HepG2 (cell line): ENCODE results near the gene RBP4. TPM values are rescaled to one million over a fixed set of nuclear protein-coding genes. Genes with fewer than 3 reads are reported as not detected.

ENCODE experiments used
- ATAC-seq: fragments of 200-7000 bp; cut with Tn5 transposase; 3 replicates; pipeline ENCODE4 v1.9.1; 2020; ENCODE audit warnings: mild to moderate bottlenecking, moderate library complexity
- BruUV-seq: library from RNA; stranded (reverse); fragments of 400-500 nt; replicated peaks from 2 replicates; lab custom pipeline; 2021; lab: Mats Ljungman, UMichigan
- CTCF ChIA-PET: fragments of 300-600 bp; formaldehyde crosslinking; extraction: SDS; loops from one replicate; lab custom pipeline; 2021; ENCODE audit warnings: low total read pairs, inconsistent platforms, low intra/inter-chr PET ratio; lab: Yijun Ruan, JAX
- POLR2A ChIA-PET: fragments of 350-600 bp; sonication (Branson Sonifier 250); formaldehyde crosslinking; loops from one replicate; lab custom pipeline; 2020; ENCODE audit warnings: antibody characterized with exemption, inconsistent platforms; lab: Yijun Ruan, JAX
- DNase-seq: peaks from one replicate; pipeline ENCODE4 v3.0.0-alpha.2; 2015; ENCODE audit warnings: low spot score
- FAIRE-seq: peaks from 3 replicates; lab custom pipeline; 2011; peaks lifted over from hg19 to GRCh38; lab: Jason Lieb, UNC
- H2AFZ ChIP-seq: one replicate; pipeline ENCODE4 v1.6.1; 2011; ENCODE audit warnings: low read length, inconsistent platforms
- H3K27ac ChIP-seq: fragments of 300-600 bp; 3 replicates; pipeline ENCODE4 v1.8.0; 2011; ENCODE audit warnings: mixed run types, mild to moderate bottlenecking, mixed read lengths, low read length, inconsistent platforms; ENCODE audit not compliant: insufficient read depth; ENCODE audit errors: extremely low read length
- H3K27me3 ChIP-seq, 2 experiments: fragments of 200-600 bp in 1 of 2; 2 replicates in 1 of 2; 3 replicates in 1 of 2; pipeline versions ENCODE4 v1.6.0 to v1.8.0; 2011; ENCODE audit warnings: low read length in 2 of 2, mild to moderate bottlenecking in 2 of 2, moderate library complexity in 2 of 2, inconsistent platforms in 1 of 2; ENCODE audit not compliant: insufficient read depth in 2 of 2, control insufficient read depth in 1 of 2
- H3K36me3 ChIP-seq, 2 experiments: fragments of 200-600 bp in 1 of 2; replicated peaks in 1 of 2; 2 replicates in 1 of 2; 3 replicates in 1 of 2; pipeline versions ENCODE4 v1.5.1 to v1.8.0; 2011; ENCODE audit warnings: low read length in 2 of 2, inconsistent platforms in 1 of 2; ENCODE audit not compliant: insufficient read depth in 2 of 2, control insufficient read depth in 1 of 2
- H3K4me1 ChIP-seq: 2 replicates; pipeline ENCODE4 v1.5.1; 2012; ENCODE audit warnings: low read length, inconsistent platforms; ENCODE audit not compliant: insufficient read depth
- H3K4me2 ChIP-seq: 2 replicates; pipeline ENCODE4 v1.6.0; 2011; ENCODE audit warnings: low read depth, low read length, inconsistent platforms
- H3K4me3 ChIP-seq, 3 experiments: fragments of 200-600 bp in 1 of 3; sonication (generic), shearing (Covaris generic) in 1 of 3; replicated peaks in 1 of 3; 2 replicates each; pipeline ENCODE4 v1.5.1; 2011 to 2016; ENCODE audit warnings: low read length in 3 of 3, inconsistent platforms in 2 of 3, low read depth in 2 of 3, mild to moderate bottlenecking in 2 of 3, control low read depth in 1 of 3, mixed read lengths in 1 of 3; ENCODE audit not compliant: insufficient read depth in 1 of 3
- H3K79me2 ChIP-seq: one replicate; pipeline ENCODE4 v1.6.1; 2011; ENCODE audit warnings: low read length, inconsistent platforms; ENCODE audit not compliant: insufficient read depth
- H3K9ac ChIP-seq: 2 replicates; pipeline ENCODE4 v1.6.0; 2011; ENCODE audit warnings: mild to moderate bottlenecking, low read depth, low read length, inconsistent platforms; ENCODE audit not compliant: insufficient read depth
- H3K9me3 ChIP-seq: 2 replicates; pipeline ENCODE4 v1.5.1; 2012; ENCODE audit warnings: mild to moderate bottlenecking, low read length
- H4K20me1 ChIP-seq: 2 replicates; pipeline ENCODE4 v1.6.0; 2011; ENCODE audit warnings: inconsistent platforms, mild to moderate bottlenecking, low read length, moderate library complexity; ENCODE audit not compliant: insufficient read depth
- ATF6 ChIP-seq: sonication (generic); formaldehyde crosslinking; conservative IDR thresholded peaks from 2 replicates; pipeline ENCODE4 v1.4.0; 2020; ENCODE audit warnings: missing genetic modification reagents
- CEBPG ChIP-seq: IDR thresholded peaks from 2 replicates; pipeline ENCODE4 v1.6.1; 2016
- HMG20B ChIP-seq: conservative IDR thresholded peaks from 2 replicates; pipeline ENCODE4 v1.6.1; 2016; ENCODE audit warnings: missing genetic modification reagents, missing compliant biosample characterization
- HNRNPL ChIP-seq: fragments of 200-400 bp; formaldehyde crosslinking; IDR thresholded peaks from 2 replicates; pipeline ENCODE4 v1.6.1; 2017; ENCODE audit warnings: mild to moderate bottlenecking, low read depth, low read length
- IKZF5 ChIP-seq: IDR thresholded peaks from 2 replicates; pipeline ENCODE4 v1.6.1; 2018; ENCODE audit warnings: missing genetic modification reagents, mild to moderate bottlenecking, missing compliant biosample characterization
- KLF6 ChIP-seq: IDR thresholded peaks from 2 replicates; pipeline ENCODE4 v1.8.0; 2016; ENCODE audit warnings: missing biosample characterization, missing genetic modification reagents
- MAFK ChIP-seq, 2 experiments: IDR thresholded peaks in 1 of 2; conservative IDR thresholded peaks in 1 of 2; 2 replicates each; pipeline ENCODE4 v1.6.1; 2011; ENCODE audit warnings: improper control_type of control experiment in 2 of 2, low read length in 2 of 2
- RBM39 ChIP-seq: fragments of 200-400 bp; formaldehyde crosslinking; IDR thresholded peaks from one replicate; pipeline ENCODE4 v1.6.1; 2018; ENCODE audit warnings: antibody characterized with exemption, mild to moderate bottlenecking, low read depth, low read length; ENCODE audit not compliant: poor library complexity, severe bottlenecking
- RNF2 ChIP-seq: fragments of 450-650 bp; conservative IDR thresholded peaks from 2 replicates; pipeline ENCODE4 v1.6.1; 2016; ENCODE audit warnings: low read depth
- SIX4 ChIP-seq: sonication (generic); formaldehyde crosslinking; IDR thresholded peaks from 2 replicates; pipeline ENCODE4 v1.4.0; 2020; ENCODE audit warnings: missing genetic modification reagents
- ZNF18 ChIP-seq: sonication (generic); formaldehyde crosslinking; IDR thresholded peaks from 2 replicates; pipeline ENCODE4 v1.8.0; 2022; ENCODE audit warnings: mild to moderate bottlenecking, missing genetic modification reagents; ENCODE audit not compliant: insufficient replicate concordance
- ZNF326 ChIP-seq: sonication (generic); formaldehyde crosslinking; IDR thresholded peaks from 2 replicates; pipeline ENCODE4 v1.4.0; 2020; ENCODE audit warnings: missing genetic modification reagents, borderline replicate concordance
- ZNF609 ChIP-seq: sonication (generic); formaldehyde crosslinking; IDR thresholded peaks from 2 replicates; pipeline ENCODE4 v1.4.0; 2020; ENCODE audit warnings: mild to moderate bottlenecking, missing genetic modification reagents, borderline replicate concordance
- ZNF629 ChIP-seq: sonication (generic); formaldehyde crosslinking; conservative IDR thresholded peaks from 2 replicates; pipeline ENCODE4 v1.5.0; 2020; ENCODE audit warnings: missing genetic modification reagents
- ZNF644 ChIP-seq: IDR thresholded peaks from 2 replicates; pipeline ENCODE4 v1.6.1; 2016; ENCODE audit warnings: low read depth
- ZNF891 ChIP-seq: sonication (generic); formaldehyde crosslinking; IDR thresholded peaks from 2 replicates; pipeline ENCODE4 v1.5.0; 2020; ENCODE audit warnings: mild to moderate bottlenecking, missing genetic modification reagents
- WGBS: methylation state at CpG from one replicate; pipeline ENCODE4 v1.1.6; 2017; ENCODE audit warnings: low lambda C conversion rate; 5-methylcytosine and 5-hydroxymethylcytosine counted together
- in situ Hi-C: cut with HindIII; loops from 2 replicates; pipeline ENCODE4 v1.10.0; 2017; ENCODE audit warnings: low pct_unique_long_range_greater_than_20kb; ENCODE audit not compliant: extremely low pct_ligation_motif_present
- intact Hi-C: fragments of 100-400 bp; cut with micrococcal nuclease; formaldehyde crosslinking; loops from one replicate; pipeline ENCODE4 v1.10.0; 2022; ENCODE audit not compliant: unreplicated experiment
- polyA plus RNA-seq, 8 experiments: library from polyadenylated mRNA; depleted of rRNA in 3 of 8; stranded (reverse) in 7 of 8; unstranded in 1 of 8; fragments of >200 nt; fragmentation: Illumina TruSeq in 4 of 8; extraction: Trizol in 4 of 8; gene quantifications; 2 replicates each; pipeline versions ENCODE4 v1.2.1 to v1.2.3, GENCODE V29; 2011 to 2016; ENCODE audit warnings: low read depth in 4 of 8, missing spikeins in 1 of 8, mixed read lengths in 1 of 8; ENCODE audit not compliant: insufficient read depth in 1 of 8
- total RNA-seq, 5 experiments: library from RNA; depleted of rRNA; stranded (reverse); fragments of >200 nt; fragmentation: Illumina TruSeq; extraction: Trizol; gene quantifications; 2 replicates each; pipeline ENCODE4 v1.2.3, GENCODE V29; 2016; ENCODE audit warnings: low read depth in 1 of 5

The RBP4 gene
- total and polyA plus RNA-seq, 2 of the 13 experiments (the other 11 are each of a cell fraction or from before 2014, with no cell fraction given) = 642 to 931 TPM

- Histone ChIP-seq H3K36me3 (no peaks in the 10 kb centered on the region), H3K27me3 (no peaks in the 10 kb centered on the region; a peak in 2 of 5 replicates), H3K9me3 (no peaks in the 10 kb centered on the region), H3K4me3 (no peak overlapping the region), H4K20me1 (no peaks in the 10 kb centered on the region), H3K4me1 (no peaks in the 10 kb centered on the region), H3K79me2 (no peaks in the 10 kb centered on the region), H2AFZ (no peak overlapping the region), H3K27ac (no peak overlapping the region), H3K9ac (no peak overlapping the region), H3K4me2 (no peak overlapping the region)
- 44% methylated on average over 1 of the region's 1 CpG for WGBS
- ChIA-PET POLR2A (no interaction called here), CTCF (no interaction called here)
- TF ChIP-seq IKZF5 (no peak), ZNF609 (CRISPR knock-in tag) (no peak), ZNF629 (CRISPR knock-in tag) (no peak), ZNF891 (no peak), MAFK (conservative IDR thresholded peaks at IDR 0.05 in 1 of 2, IDR thresholded peaks at IDR 0.05 in 1 of 2; ENCODE audit: low read length in 2 of 2) (no peak), ATF6 (CRISPR knock-in tag) (no peak), HNRNPL (no peak), CEBPG (CRISPR knock-in tag) (no peak), ZNF326 (no peak), ZNF644 (CRISPR knock-in tag) (no peak), RNF2 (no peak), RBM39 (no peak), HMG20B (CRISPR knock-in tag) (no peak), ZNF18 (CRISPR knock-in tag) (no peak), SIX4 (no peak), KLF6 (CRISPR knock-in tag) (no peak)
- DNase-seq (no peak), ATAC-seq (no peak), FAIRE-seq (no peak)
- intact Hi-C loops = no loop called here
- in situ Hi-C loops = no loop called here
- BruUV-seq = no TSS peak
These were observed 21.9 kb upstream of the RBP4 start for GRCh38 chr10:93622942-93623341.
